ENCODE results near the gene CHPT1.

The CHPT1 gene

DNA sequence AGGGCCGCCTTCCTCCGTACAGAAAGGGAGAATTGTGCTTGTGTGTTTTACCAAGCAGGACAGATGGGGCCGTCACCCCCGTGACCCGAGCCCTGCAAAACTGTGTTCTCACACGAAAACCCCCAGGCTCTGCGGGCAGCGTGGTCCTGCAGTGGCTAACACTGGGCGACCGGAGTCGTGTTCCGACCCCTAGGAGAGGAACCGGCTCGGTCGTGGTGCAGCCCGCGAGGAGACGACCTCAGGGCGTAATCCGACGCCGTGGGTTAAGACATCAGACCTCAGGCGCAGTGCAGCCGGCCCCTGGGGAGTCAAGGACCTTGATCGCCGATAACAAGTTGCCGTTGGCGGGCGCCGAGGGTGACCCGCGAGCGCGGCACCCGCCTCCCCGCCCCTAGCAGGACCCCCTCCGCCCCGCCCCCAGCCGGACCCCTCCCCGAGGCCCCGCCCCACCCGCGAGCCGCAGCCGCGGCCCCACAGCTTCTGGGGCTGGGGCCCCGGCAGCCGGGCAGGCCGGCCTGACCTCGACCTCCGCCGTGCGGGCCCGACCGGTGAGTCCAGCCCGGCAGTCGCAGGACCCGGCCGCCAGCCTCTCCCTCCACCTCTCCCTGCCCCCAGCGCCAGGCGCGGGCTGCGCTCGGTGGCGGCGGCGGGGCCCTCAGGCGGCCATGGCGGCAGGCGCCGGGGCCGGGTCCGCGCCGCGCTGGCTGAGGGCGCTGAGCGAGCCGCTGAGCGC lies at the start of gene CHPT1:
Gene CHPT1 (plus strand): TSS at position 444 of the 733 bp plus-strand sequence. CDS start 222 bp downstream, at position 666.
- FAIRE-seq (no peak), DNase-seq (ENCODE audit: insufficient read length, low spot score) (peak; percentile 51)
- TF ChIP-seq, protein P1, sequence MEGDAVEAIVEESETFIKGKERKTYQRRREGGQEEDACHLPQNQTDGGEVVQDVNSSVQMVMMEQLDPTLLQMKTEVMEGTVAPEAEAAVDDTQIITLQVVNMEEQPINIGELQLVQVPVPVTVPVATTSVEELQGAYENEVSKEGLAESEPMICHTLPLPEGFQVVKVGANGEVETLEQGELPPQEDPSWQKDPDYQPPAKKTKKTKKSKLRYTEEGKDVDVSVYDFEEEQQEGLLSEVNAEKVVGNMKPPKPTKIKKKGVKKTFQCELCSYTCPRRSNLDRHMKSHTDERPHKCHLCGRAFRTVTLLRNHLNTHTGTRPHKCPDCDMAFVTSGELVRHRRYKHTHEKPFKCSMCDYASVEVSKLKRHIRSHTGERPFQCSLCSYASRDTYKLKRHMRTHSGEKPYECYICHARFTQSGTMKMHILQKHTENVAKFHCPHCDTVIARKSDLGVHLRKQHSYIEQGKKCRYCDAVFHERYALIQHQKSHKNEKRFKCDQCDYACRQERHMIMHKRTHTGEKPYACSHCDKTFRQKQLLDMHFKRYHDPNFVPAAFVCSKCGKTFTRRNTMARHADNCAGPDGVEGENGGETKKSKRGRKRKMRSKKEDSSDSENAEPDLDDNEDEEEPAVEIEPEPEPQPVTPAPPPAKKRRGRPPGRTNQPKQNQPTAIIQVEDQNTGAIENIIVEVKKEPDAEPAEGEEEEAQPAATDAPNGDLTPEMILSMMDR (IDR thresholded peaks at IDR 0.05; ENCODE audit: insufficient read depth, missing control alignments): no peak

DNA sequence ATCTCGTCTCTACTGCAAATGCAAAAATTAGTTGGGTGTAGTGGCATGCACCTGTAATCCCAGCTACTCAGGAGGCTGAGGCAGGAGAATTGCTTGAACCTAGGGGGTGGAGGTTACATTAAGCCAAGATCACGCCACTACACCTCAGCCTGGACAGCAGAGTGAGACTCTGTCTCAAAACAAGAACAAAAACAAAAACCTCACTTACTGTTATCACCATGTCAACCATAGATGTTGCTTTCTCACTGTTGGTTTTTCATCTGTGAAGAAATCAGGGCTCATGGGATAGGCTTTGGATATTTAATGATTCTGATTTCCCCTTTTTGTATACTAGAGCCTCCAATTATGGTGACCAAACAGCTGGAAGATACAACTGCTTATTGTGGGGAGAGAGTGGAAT lies 49.7 kb upstream of the CHPT1 start:
- DNase-seq (ENCODE audit: insufficient read length, low spot score) (no peak), FAIRE-seq (no peak)
- TF ChIP-seq, protein P1 (IDR thresholded peaks at IDR 0.05; ENCODE audit: insufficient read depth, missing control alignments): no peak

DNA sequence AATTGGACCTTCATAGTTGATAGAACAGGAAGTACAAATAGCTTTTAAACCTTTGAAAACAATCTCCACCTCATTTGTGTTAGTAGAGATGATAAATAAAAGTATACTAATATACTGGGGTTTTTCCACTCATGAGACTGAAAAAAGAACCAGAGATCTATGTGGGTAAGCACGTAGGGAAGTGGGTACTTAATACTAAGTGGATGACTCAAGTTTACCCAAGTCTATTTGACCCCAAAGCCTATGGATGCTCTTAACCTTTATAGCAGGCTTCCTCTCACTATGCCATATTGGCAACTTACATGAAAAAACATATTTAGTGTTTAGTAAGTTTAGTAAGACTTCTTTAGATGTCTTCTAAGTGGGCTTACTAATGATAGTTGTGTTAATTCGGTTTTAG lies 49.2 kb upstream of the CHPT1 start:
- no peak for DNase-seq (ENCODE audit: insufficient read length, low spot score)
- FAIRE-seq: no peak
- TF ChIP-seq, protein P1 (IDR thresholded peaks at IDR 0.05; ENCODE audit: insufficient read depth, missing control alignments): no peak

DNA sequence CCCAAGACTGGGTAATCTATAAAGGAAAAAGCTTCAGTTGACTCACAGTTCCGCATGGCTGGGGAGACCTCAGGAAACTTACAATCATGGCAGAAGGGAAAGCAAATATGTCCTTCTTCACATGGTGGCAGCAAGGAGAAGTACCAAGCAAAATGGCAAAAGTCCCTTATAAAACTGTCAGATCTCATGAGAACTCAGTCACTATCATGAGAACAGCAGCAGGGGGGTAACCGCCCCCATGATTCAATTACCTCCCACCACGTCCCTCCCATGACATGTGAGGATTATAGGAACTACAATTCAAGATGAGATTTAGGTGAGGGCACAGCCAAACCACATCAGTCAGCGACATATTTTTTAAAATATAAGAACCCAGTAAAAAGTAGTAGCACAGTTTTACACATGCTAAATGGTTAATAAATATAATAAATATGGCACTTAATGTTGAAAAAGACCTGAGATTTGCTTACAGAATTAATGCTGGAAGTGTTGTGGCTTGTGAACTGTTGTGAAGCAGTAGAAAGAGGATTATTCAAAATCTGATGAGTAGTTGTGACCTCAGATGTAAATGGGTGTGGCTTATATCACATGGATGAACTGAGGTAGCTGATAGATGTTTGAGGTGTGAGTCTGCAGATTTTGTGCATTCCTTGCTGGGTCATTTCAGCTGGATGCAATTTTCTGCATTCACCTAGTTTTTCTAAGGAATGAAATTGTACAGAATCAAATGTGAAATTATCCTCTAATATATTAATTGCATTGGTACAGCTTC lies 46.9 kb upstream of the CHPT1 start:
- DNase-seq (ENCODE audit: insufficient read length, low spot score) (no peak), FAIRE-seq (no peak)
- TF ChIP-seq, protein P1 (IDR thresholded peaks at IDR 0.05; ENCODE audit: insufficient read depth, missing control alignments): no peak

DNA sequence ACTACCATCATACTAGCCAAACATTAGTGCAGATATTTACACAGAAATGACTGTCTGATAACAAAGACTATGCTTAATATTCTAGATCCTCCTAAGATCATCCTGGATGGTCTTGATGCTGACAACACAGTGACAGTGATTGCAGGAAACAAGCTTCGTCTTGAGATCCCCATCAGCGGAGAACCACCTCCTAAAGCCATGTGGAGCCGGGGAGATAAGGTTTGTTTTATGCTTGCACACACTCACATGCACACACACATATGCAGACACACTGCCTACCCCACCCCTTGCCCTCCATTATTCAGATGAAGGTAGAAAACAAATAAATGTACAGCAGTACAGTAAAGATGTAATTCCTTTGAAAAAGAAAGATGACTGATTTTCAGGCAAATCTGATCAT lies 44.4 kb upstream of the CHPT1 start:
- FAIRE-seq (no peak), DNase-seq (ENCODE audit: insufficient read length, low spot score) (no peak)
- TF ChIP-seq, protein P1 (IDR thresholded peaks at IDR 0.05; ENCODE audit: insufficient read depth, missing control alignments): no peak

DNA sequence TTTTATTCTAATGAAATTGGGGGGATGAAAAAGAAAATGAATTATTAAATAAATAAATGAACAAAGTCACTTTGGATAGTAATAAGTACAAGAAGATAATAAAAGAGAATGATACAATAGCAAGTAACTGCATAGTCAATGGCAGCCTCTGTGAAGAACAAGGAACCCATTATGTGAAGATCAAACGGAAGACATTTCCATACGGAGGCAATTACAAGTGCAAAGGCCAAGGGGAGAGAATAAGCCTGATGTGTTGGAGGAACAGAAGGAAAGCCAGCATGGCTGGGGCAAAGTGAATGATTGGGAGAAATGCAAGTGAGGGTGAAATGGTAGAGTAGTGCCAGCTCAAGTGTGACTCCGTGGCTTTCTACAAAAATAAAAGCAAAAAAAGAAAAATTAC lies 43.9 kb upstream of the CHPT1 start:
- FAIRE-seq (no peak), DNase-seq (ENCODE audit: insufficient read length, low spot score) (no peak)
- TF ChIP-seq, protein P1 (IDR thresholded peaks at IDR 0.05; ENCODE audit: insufficient read depth, missing control alignments): no peak

DNA sequence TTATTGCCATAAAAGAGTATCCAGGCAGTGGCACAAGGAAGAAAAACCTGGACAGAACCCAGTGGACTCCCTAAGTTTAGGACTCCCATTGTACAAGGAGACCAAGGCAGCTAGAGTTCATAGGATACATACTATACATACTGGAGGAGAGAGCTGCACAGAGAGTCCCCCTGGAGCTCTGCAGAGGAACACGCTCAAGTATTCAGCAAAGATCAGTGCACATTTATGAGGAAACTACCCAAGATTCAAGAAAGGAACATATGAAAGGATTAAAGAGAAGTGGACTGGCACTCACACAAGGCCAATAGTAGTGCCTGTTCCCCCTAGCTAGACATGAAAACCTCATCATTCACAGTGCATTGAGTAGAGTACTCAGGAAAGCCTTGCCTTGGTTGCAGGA lies 43.0 kb upstream of the CHPT1 start:
- no peak for DNase-seq (ENCODE audit: insufficient read length, low spot score)
- TF ChIP-seq, protein P1 (IDR thresholded peaks at IDR 0.05; ENCODE audit: insufficient read depth, missing control alignments): no peak
- no peak for FAIRE-seq

All from D721Med (cell line).